Measurements from ENCODE around the gene SYNE2.

GRCh38 chr14:63982629-63983028 lies 129.8 kb downstream of the SYNE2 start:
- no peak for TF ChIP-seq CTCF (conservative IDR thresholded peaks at IDR 0.05; ENCODE audit: low read length)
- no peak for TF ChIP-seq EZH2phosphoT487 (IDR thresholded peaks at IDR 0.05; ENCODE audit: borderline replicate concordance, low read depth, low read length)
